Right ventricle myocardium inferior (tissue), 1 donor: ENCODE measurements around the gene DPP6. TPM values are rescaled to one million over a fixed set of nuclear protein-coding genes. Genes with fewer than 3 reads are reported as not detected.
A peak's percentile ranks its signal among the peaks of the same experiment; 100 is the strongest.
"Not testable (repeated sequence)": the region's sequence is repeated elsewhere in the genome, so short reads cannot be mapped to it uniquely, and the experiment has no call there.

Experiments used
- ATAC-seq: fragments of 200-7000 bp; cut with Tn5 transposase; one replicate; pipeline ENCODE4 v1.9.1; 2020; ENCODE audit warnings: mild to moderate bottlenecking, moderate library complexity
- DNase-seq: peaks from one replicate; pipeline ENCODE4 v3.0.0; 2021; ENCODE audit errors: missing footprints
- intact Hi-C: fragments of 100-400 bp; cut with DNase I; formaldehyde crosslinking; loops from one replicate; pipeline ENCODE4 v1.11.0; 2022
- long read RNA-seq: library from polyadenylated mRNA; unstranded; transcript quantifications from one replicate; pipeline ENCODE4 v2.0.0, GENCODE V29; 2021
- total RNA-seq: library from RNA; stranded (reverse); fragmentation: NEBNext Ultra II Directional; extraction: Animal tissue kit (Norgen Biotek cat#: 25700); gene quantifications from one replicate; pipeline ENCODE4 v1.2.1, GENCODE V29; 2021
- donor health status: DM: no; HTN: yes; CAD: no; lungs with severe emphysema.

Gene DPP6
- total RNA-seq = 0.19 TPM
- long read RNA-seq = 0 reads

GRCh38 chr7:154051643-154052529 is at the start of gene DPP6:
TSS of gene DPP6 (plus strand) at chr7:154052398.
- ATAC-seq, DNase-seq, intact Hi-C loops: not testable (repeated sequence)

GRCh38 chr7:154009423-154009911 is 42.7 kb upstream of the DPP6 start:
- DNase-seq, ATAC-seq, intact Hi-C loops: not testable (repeated sequence)

GRCh38 chr7:154010726-154011568 is 41.3 kb upstream of the DPP6 start:
- intact Hi-C loops, DNase-seq, ATAC-seq: not testable (repeated sequence)

- intact Hi-C loops, ATAC-seq, DNase-seq: not testable (repeated sequence)
Observed at GRCh38 chr7:154012800-154013199, 39.4 kb upstream of the DPP6 start.

- intact Hi-C loops, DNase-seq, ATAC-seq: not testable (repeated sequence)
Observed at GRCh38 chr7:154015636-154016035, 36.6 kb upstream of the DPP6 start.

- ATAC-seq, intact Hi-C loops, DNase-seq: not testable (repeated sequence)
Observed at GRCh38 chr7:154018354-154018753, 33.8 kb upstream of the DPP6 start.

- intact Hi-C loops, DNase-seq, ATAC-seq: not testable (repeated sequence)
Observed at GRCh38 chr7:154027805-154028204, 24.4 kb upstream of the DPP6 start.

GRCh38 chr7:154030476-154031080 is 21.6 kb upstream of the DPP6 start:
- DNase-seq, intact Hi-C loops: not testable (repeated sequence)

GRCh38 chr7:154039466-154040165 is 12.6 kb upstream of the DPP6 start:
- ATAC-seq, DNase-seq, intact Hi-C loops: not testable (repeated sequence)

More at GRCh38 chr7:154030476-154031080, 21.6 kb upstream of the DPP6 start:
- ATAC-seq = not testable (repeated sequence)

- DNase-seq, intact Hi-C loops, ATAC-seq: not testable (repeated sequence)
Observed at GRCh38 chr7:154050394-154050793, 1.8 kb upstream of the DPP6 start.

- DNase-seq, intact Hi-C loops: not testable (repeated sequence)
- peak; percentile 91 for ATAC-seq
Observed at GRCh38 chr7:154051006-154051642, 1.1 kb upstream of the DPP6 start.

GRCh38 chr7:154052530-154053252 is 493 bp downstream of the DPP6 start:
- DNase-seq, ATAC-seq, intact Hi-C loops: not testable (repeated sequence)

- intact Hi-C loops, DNase-seq, ATAC-seq: not testable (repeated sequence)
Observed at GRCh38 chr7:154053466-154054312, 1.5 kb downstream of the DPP6 start.

- DNase-seq, ATAC-seq, intact Hi-C loops: not testable (repeated sequence)
Observed at GRCh38 chr7:154054664-154055063, 2.5 kb downstream of the DPP6 start.

- ATAC-seq, intact Hi-C loops, DNase-seq: not testable (repeated sequence)
Observed at GRCh38 chr7:154055491-154056106, 3.4 kb downstream of the DPP6 start.
